Mucosa of rectum (tissue), 2 donors: Measurements from ENCODE around the gene TDRKH.

ENCODE experiments used
- H3K27ac ChIP-seq, 2 donors: one replicate each; pipeline ENCODE4 v1.7.0; 2013; ENCODE audit warnings: inconsistent platforms in 2 of 2, low read depth in 2 of 2, low read length in 2 of 2
- H3K27me3 ChIP-seq, 2 donors: one replicate each; pipeline ENCODE4 v1.7.0; 2013; ENCODE audit warnings: low read length in 2 of 2; ENCODE audit not compliant: control insufficient read depth in 2 of 2, insufficient read depth in 2 of 2
- H3K36me3 ChIP-seq, 2 donors: one replicate each; pipeline ENCODE4 v1.7.0; 2013; ENCODE audit warnings: low read length in 2 of 2; ENCODE audit not compliant: control insufficient read depth in 2 of 2, insufficient read depth in 2 of 2
- H3K4me1 ChIP-seq, 2 donors: one replicate each; pipeline ENCODE4 v1.7.0; 2013; ENCODE audit warnings: low read length in 2 of 2, mild to moderate bottlenecking in 1 of 2; ENCODE audit not compliant: control insufficient read depth in 2 of 2, insufficient read depth in 2 of 2
- H3K4me3 ChIP-seq, 2 donors: one replicate each; pipeline ENCODE4 v1.7.0; 2013; ENCODE audit warnings: low read length in 2 of 2
- H3K9ac ChIP-seq, 2 donors: one replicate each; pipeline ENCODE4 v1.7.0; 2013; ENCODE audit warnings: low read length in 2 of 2, low read depth in 1 of 2, mild to moderate bottlenecking in 1 of 2
- H3K9me3 ChIP-seq, 2 donors: one replicate each; pipeline ENCODE4 v1.7.0; 2013; ENCODE audit warnings: low read length in 2 of 2; ENCODE audit not compliant: control insufficient read depth in 2 of 2
- donor health status: healthy.
- donor health status: Normal muscosa, but diverticular disease.

TDRKH gene

DNA sequence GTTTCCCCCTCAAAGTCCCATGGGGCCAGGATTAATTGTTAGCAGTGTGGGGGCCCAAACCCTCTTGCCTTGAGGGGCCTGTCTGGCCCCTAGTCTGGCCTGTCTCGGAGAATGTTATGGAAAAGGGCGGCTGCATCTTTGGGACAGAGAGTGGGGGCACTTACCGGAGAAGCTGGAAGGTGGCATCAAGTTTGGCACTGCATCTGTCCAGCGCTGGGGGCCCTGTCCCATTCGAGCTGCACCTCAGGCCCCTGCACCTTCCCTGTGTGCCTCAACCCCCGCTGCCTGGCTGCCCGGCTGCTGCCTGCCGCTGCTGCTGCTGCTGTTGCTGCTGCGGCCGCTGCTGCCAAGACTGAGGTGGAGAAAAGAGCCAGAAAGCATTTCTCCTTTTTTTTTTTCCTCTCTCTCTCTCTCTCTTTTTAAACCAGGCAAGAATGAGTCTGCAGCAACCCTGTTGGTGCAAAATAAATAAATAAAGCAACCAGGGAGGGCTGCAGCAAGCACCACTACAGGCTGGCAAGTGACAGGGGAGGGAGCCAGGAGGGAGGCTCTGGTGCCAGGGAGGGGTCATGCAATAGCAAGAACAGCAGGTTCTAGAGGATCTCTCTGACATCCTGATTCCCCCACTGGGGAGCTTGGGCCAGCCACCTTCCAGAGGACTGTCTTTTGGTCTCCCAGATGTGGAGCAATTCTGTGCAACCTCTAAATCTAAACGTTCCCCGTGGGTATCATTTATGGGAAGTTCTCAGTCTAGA is 14.9 kb upstream of the TDRKH start, which contains the start of gene LINGO4:
Gene LINGO4, minus strand, starts transcription at position 354 of the 755 bp plus-strand sequence. CDS start 2,715 bp downstream, outside the sequence.
- peaks cover 3 to 10% of the 10 kb centered on the region in 2 donors for H3K36me3 ChIP-seq
- H3K4me1 ChIP-seq = no peaks in the 10 kb centered on the region
- H3K4me3 ChIP-seq = no peak within 1 kb of the TSS
- H3K27ac ChIP-seq = no peak within 1 kb of the TSS
- no peaks in the 10 kb centered on the region for H3K9me3 ChIP-seq
- no peak within 1 kb of the TSS for H3K9ac ChIP-seq
- H3K27me3 ChIP-seq = no peaks in the 10 kb centered on the region

DNA sequence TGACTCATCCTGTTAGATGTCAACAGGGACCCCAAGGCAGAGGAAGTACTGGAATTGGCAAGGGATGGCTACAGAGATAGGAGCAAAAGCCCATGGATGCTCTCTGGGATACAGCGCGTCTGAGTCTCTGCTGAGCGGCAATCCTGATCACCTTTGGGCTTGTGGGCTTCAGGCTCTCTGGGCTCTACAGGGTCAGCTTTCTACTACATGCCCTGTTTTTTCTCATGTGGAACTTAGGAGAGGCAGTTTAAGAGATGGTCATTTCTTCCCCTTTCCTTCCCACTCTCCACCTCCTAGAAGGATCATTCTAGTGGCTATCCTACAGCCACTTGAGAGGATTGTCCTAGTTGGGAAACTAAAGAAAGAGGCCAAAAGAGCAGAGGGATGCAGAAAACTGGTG is 13.6 kb upstream of the TDRKH start:
- Histone ChIP-seq H3K27me3 (no peaks in the 10 kb centered on the region), H3K9ac (no peak overlapping the region), H3K27ac (no peak overlapping the region), H3K36me3 (peaks cover 0 to 10% of the 10 kb centered on the region in 2 donors), H3K4me3 (no peak overlapping the region), H3K9me3 (no peaks in the 10 kb centered on the region), H3K4me1 (no peaks in the 10 kb centered on the region)

DNA sequence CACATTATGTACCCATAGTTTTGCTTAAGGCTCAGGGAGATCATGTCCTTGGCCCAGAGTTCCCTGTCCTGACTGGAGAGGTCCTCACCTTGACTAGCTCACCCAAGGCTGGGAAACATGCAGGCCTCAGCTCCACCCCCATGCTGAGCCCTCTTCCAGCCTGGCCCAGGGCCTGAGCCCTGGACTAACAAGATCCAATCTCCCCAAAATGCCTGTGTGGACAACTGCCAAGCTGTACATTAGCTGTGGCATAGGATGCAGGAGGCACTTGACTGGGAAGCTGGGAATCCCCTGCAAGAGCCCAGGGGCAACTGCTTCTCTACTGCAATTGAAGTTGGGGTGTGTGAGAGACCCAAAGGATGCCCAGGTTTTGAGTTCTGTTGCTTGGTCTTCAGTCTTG is 12.9 kb upstream of the TDRKH start:
- Histone ChIP-seq H3K4me1 (no peaks in the 10 kb centered on the region), H3K4me3 (no peak overlapping the region), H3K9ac (no peak overlapping the region), H3K27me3 (no peaks in the 10 kb centered on the region), H3K9me3 (no peaks in the 10 kb centered on the region), H3K27ac (no peak overlapping the region), H3K36me3 (peaks cover 0 to 9% of the 10 kb centered on the region in 2 donors)

DNA sequence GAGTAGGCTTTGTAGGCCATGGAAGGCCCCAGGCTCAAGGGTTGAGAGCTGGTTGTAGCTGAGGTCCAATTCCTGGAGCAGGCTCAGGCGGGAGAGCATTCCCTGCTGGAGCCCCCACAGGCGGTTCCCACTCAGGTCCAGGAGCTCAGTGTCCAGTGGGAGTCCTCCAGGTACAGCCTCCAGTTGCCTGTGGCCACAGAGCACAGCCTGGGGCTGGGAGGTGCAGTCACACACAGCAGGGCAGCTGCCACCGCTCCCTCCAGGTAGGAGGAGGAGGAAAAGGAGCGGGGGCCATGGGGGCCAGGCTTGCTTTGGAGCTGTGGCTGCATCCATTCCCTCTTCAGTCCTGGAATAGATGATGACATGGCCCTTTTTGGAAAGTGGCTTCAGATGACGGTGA is 12.1 kb upstream of the TDRKH start:
- Histone ChIP-seq H3K27me3 (no peaks in the 10 kb centered on the region), H3K9me3 (no peaks in the 10 kb centered on the region), H3K4me1 (no peaks in the 10 kb centered on the region), H3K4me3 (no peak overlapping the region), H3K36me3 (peaks cover 0 to 3% of the 10 kb centered on the region in 2 donors), H3K9ac (no peak overlapping the region), H3K27ac (no peak overlapping the region)

DNA sequence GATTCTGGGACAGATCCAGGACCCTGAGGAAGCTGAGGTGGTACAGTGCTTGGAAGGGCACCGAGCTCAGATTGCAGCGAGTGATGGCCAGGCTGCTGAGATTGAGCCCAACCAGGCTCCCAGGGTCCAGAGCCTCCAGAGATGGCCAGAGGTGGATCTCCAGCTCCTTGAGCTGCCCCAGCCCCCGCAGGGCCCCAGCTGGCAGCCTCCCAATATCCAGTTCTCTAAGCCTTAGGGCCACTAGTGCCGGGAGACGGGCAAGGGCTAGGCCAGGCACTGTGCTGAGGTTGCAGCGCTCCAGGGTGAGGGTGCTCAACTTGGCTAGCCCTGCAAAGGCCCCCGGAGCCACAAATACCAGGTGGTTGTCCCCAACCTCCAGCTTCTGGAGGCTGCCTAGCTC is 11.5 kb upstream of the TDRKH start:
- Histone ChIP-seq H3K9ac (no peak overlapping the region), H3K9me3 (no peaks in the 10 kb centered on the region), H3K27ac (no peak overlapping the region), H3K4me3 (no peak overlapping the region), H3K27me3 (no peaks in the 10 kb centered on the region), H3K36me3 (no peaks in the 10 kb centered on the region), H3K4me1 (no peaks in the 10 kb centered on the region)

DNA sequence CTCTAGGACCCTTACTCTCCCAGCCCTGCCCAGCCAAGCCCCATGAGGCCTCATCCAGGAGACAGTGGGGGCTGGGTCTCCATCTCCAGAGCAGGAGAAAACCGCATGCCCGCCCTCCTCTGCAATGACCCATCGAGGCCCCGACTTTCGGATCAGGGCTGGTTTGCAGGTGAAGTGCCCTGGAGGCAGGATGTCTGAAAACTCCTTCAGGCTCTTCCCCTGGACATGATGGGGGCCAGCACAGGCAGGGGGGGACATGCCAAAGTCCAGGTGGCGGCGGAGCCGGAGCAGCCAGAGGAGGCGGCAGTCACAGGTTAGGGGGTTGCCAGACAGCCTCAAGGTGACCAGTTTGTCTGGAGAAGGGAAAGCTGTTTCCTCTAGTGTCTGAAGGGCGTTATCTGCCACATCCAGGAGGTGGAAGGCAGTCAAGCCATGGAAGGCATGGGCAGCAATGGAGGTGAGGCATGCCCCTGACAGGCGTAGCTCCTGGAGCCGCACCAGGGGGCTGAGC is 11.1 kb upstream of the TDRKH start:
- H3K27ac ChIP-seq = no peak overlapping the region
- no peaks in the 10 kb centered on the region for H3K27me3 ChIP-seq
- H3K36me3 ChIP-seq = no peaks in the 10 kb centered on the region
- no peaks in the 10 kb centered on the region for H3K9me3 ChIP-seq
- no peak overlapping the region for H3K9ac ChIP-seq
- H3K4me3 ChIP-seq = no peak overlapping the region
- no peaks in the 10 kb centered on the region for H3K4me1 ChIP-seq

DNA sequence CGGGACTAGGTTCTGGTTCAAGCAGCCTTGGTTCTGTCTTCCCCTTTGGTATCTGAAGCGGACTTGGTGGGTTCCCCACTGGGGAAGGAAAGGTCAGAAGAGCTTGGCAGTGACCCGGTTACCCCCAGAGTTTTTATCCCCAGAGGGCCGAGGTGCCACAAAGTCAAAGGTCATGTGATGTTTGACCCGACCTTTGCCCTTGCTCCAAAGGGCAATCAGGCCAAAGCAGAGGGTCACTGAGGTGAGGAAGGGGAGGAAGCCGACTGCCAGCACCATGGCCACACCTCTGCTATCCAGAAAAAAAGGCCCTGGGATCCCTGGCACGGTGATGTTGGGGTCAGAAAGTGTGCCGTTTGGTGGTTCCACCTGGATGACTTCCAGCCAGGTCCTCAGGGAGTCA is 10.5 kb upstream of the TDRKH start:
- Histone ChIP-seq H3K4me3 (no peak overlapping the region), H3K27me3 (no peaks in the 10 kb centered on the region), H3K36me3 (no peaks in the 10 kb centered on the region), H3K9me3 (no peaks in the 10 kb centered on the region), H3K27ac (no peak overlapping the region), H3K4me1 (no peaks in the 10 kb centered on the region), H3K9ac (no peak overlapping the region)

DNA sequence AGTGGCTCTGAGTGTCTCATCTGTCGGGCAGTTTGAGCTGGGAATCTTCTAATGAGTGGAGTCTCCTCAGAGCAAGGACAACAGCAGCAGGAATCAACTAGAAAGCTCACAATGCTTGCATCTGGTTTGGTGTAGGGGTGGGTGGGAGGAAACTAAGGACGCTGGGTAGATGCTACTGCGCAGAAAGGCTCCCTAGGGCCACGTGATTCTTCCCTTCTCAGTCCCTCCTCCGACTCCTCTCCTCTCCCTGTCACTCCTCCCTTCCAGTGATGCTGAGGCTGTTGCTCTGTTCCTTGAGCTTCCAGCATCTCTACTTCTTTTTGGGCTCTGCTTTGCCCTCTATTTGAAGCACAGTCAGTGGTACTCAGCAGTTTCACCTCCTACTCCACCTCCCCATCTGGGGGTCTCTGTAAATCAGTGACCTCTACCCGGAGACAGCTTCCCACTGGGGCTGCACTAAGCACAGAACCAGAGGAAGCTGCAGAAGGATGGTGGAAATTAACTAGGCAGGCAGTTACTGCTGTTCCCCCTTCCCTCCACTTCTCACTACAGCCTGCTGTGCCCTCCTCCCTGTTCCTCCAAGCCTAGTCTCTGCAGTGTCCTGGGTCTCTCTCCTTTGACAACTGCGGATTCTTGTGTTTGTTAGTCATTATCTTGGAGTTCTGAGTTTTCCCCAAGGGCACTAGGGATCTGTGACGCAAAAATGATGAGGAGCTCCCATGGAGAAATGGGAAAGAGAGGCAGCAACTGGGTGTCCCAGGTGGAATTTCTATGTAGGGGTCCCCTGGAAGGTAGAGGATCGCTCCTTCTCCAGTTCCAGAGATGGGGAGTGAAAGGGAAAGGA is 9.1 kb upstream of the TDRKH start:
- no peaks in the 10 kb centered on the region for H3K36me3 ChIP-seq
- no peaks in the 10 kb centered on the region for H3K27me3 ChIP-seq
- H3K27ac ChIP-seq = no peak overlapping the region
- no peaks in the 10 kb centered on the region for H3K9me3 ChIP-seq
- no peak overlapping the region for H3K9ac ChIP-seq
- H3K4me3 ChIP-seq = no peak overlapping the region
- no peaks in the 10 kb centered on the region for H3K4me1 ChIP-seq

DNA sequence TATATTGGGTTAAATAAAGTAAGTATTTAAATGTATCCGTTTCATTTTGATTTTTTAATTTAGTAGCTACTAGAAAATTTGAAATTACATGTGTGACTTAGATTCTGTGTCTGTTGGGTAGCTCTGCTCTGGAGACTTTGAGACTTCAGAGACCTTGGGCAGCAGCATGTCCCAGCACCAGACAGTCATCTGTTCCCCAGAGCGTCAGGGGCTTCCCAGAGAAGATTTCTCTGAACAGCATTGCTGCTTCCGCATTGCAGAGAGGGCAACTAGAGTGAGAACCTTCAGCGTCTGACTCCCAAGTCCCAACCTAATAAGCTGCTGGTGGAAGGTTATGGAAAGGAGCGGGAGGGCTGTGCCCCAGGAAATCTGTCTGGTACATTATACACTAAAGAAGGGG is 8.3 kb upstream of the TDRKH start:
- Histone ChIP-seq H3K4me1 (no peaks in the 10 kb centered on the region), H3K36me3 (peaks cover 0 to 2% of the 10 kb centered on the region in 2 donors), H3K9ac (no peak overlapping the region), H3K9me3 (no peaks in the 10 kb centered on the region), H3K27me3 (no peaks in the 10 kb centered on the region), H3K27ac (no peak overlapping the region), H3K4me3 (no peak overlapping the region)
